GM10266 (cell line): ENCODE results near the gene WHRN.

Experiments used
- DNase-seq: peaks from one replicate; pipeline ENCODE4 v3.0.0; 2012; ENCODE audit errors: extremely low spot score
- CTCF ChIP-seq: IDR thresholded peaks from 2 replicates; pipeline ENCODE4 v1.5.1; 2012; ENCODE audit warnings: mild to moderate bottlenecking, low read depth; ENCODE audit not compliant: control insufficient read depth, insufficient read depth; ENCODE audit errors: missing control alignments

WHRN gene

GRCh38 chr9:114427644-114428043, 77.6 kb downstream of the WHRN start:
- TF ChIP-seq CTCF: no peak
- no peak for DNase-seq

- no peak for TF ChIP-seq CTCF
- DNase-seq: no peak
Observed at GRCh38 chr9:114426046-114426948, 79.0 kb downstream of the WHRN start.

- TF ChIP-seq CTCF: no peak
- no peak for DNase-seq
Observed at GRCh38 chr9:114425126-114425525, 80.1 kb downstream of the WHRN start.

GRCh38 chr9:114424126-114424525, 81.1 kb downstream of the WHRN start:
- TF ChIP-seq CTCF: no peak

GRCh38 chr9:114423181-114423580, 82.1 kb downstream of the WHRN start:
- DNase-seq: no peak
- TF ChIP-seq CTCF: no peak

More at GRCh38 chr9:114424126-114424525, 81.1 kb downstream of the WHRN start:
- DNase-seq: no peak

- no peak for TF ChIP-seq CTCF
- no peak for DNase-seq
Observed at GRCh38 chr9:114421147-114421546, 84.1 kb downstream of the WHRN start.

- DNase-seq: no peak
- no peak for TF ChIP-seq CTCF
Observed at GRCh38 chr9:114419796-114420195, 85.5 kb downstream of the WHRN start.
